ENCODE measurements around the gene RBPJL. TPM values are rescaled to one million over a fixed set of nuclear protein-coding genes. Genes with fewer than 3 reads are reported as not detected.

RBPJL gene, protein sequence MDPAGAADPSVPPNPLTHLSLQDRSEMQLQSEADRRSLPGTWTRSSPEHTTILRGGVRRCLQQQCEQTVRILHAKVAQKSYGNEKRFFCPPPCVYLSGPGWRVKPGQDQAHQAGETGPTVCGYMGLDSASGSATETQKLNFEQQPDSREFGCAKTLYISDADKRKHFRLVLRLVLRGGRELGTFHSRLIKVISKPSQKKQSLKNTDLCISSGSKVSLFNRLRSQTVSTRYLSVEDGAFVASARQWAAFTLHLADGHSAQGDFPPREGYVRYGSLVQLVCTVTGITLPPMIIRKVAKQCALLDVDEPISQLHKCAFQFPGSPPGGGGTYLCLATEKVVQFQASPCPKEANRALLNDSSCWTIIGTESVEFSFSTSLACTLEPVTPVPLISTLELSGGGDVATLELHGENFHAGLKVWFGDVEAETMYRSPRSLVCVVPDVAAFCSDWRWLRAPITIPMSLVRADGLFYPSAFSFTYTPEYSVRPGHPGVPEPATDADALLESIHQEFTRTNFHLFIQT
- total RNA-seq (not detected), polyA plus RNA-seq (under 1 TPM; 0.08 to 0.38 TPM)
- long read RNA-seq, donor 1 = 0 reads
- long read RNA-seq, donor 2 = 0 reads

- H3K27ac ChIP-seq (ENCODE audit: low read depth in 1 of 2, low read length in 2 of 2) = no peak within 1 kb of the TSS
- H3K4me3 ChIP-seq (ENCODE audit: low read length in 2 of 2) = no peak within 1 kb of the TSS
- H3K27me3 ChIP-seq (ENCODE audit: control insufficient read depth in 1 of 2, insufficient read depth in 2 of 2, low read length in 1 of 2) = no peaks in the 10 kb centered on the region
- peak; percentile 40 for ATAC-seq (ENCODE audit: low FRiP score)
- H3K9me3 ChIP-seq (ENCODE audit: control insufficient read depth, low read length) = no peaks in the 10 kb centered on the region
- no peaks in the 10 kb centered on the region for H3K36me3 ChIP-seq (ENCODE audit: control insufficient read depth in 1 of 2, insufficient read depth in 2 of 2, low read length in 1 of 2)
- intact Hi-C loops (cut with DNase I) = no loop called here
- WGBS, 2 donors = 17 to 18% methylated on average over 41 of the region's 41 CpGs
- H3K4me1 ChIP-seq (ENCODE audit: control insufficient read depth in 1 of 2, insufficient read depth in 2 of 2, low read length in 2 of 2) = no peaks in the 10 kb centered on the region
- peak; percentile 46 to 81 for DNase-seq
Observed at GRCh38 chr20:45306431-45306982, at the start of gene RBPJL. Gene RBPJL, plus strand, starts transcription at chr20:45306840. Its CDS starts 83 bp downstream, at chr20:45306923.

DNA sequence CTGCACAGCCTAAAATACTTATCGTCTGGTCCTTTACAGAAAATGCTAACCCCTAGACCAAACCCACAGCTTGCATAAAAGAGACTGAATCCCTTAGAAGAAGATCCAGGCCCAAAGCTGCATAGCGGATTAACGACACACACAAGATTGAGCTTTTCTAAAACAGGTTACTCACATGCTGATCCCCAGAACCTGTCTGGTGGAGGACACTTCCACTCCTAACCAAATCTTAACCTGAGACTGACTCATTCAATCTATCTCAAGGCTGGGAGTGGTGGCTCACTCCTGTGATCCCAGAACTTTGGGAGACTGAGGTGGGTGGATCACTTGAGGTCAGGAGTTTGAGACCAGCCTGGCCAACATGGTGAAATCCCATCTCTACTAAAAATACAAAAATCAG, 49.5 kb upstream of the RBPJL start:
- H3K36me3 ChIP-seq (ENCODE audit: control insufficient read depth in 1 of 2, insufficient read depth in 2 of 2, low read length in 1 of 2) = no peaks in the 10 kb centered on the region
- no peaks in the 10 kb centered on the region for H3K4me1 ChIP-seq (ENCODE audit: control insufficient read depth in 1 of 2, insufficient read depth in 2 of 2, low read length in 2 of 2)
- H3K4me3 ChIP-seq (ENCODE audit: low read length in 2 of 2) = no peak overlapping the region
- no peaks in the 10 kb centered on the region for H3K27me3 ChIP-seq (ENCODE audit: control insufficient read depth in 1 of 2, insufficient read depth in 2 of 2, low read length in 1 of 2)
- H3K27ac ChIP-seq (ENCODE audit: low read depth in 1 of 2, low read length in 2 of 2) = no peak overlapping the region
- no peak for DNase-seq
- no peak for ATAC-seq (ENCODE audit: low FRiP score)
- no peaks in the 10 kb centered on the region for H3K9me3 ChIP-seq (ENCODE audit: control insufficient read depth, low read length)
- 72 to 75% methylated on average over 3 of the region's 3 CpGs for WGBS, 2 donors
- intact Hi-C loops (cut with DNase I) = no loop called here

DNA sequence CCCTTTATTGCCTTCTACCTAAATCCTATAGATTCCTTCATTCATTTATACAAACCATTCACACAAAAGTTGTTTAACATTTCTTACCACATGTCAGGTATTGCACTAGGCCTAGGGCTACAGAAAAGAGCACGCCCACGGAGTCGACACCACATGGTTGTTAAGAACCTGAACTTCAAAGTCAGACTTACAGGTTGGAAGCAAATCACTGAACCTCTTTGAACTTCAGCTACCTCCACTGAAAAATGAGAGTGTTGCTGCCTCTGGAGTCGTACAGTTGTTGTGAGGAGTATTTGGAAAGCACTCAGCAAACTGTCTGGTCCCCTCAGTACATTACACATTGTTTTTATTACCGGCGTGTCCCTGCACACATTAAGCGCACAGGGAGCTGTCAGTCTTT, 48.9 kb upstream of the RBPJL start:
- intact Hi-C loops (cut with DNase I) = no loop called here
- no peak for DNase-seq
- Histone ChIP-seq H3K4me3 (ENCODE audit: low read length in 2 of 2) (no peak overlapping the region), H3K36me3 (ENCODE audit: control insufficient read depth in 1 of 2, insufficient read depth in 2 of 2, low read length in 1 of 2) (no peaks in the 10 kb centered on the region), H3K27me3 (ENCODE audit: control insufficient read depth in 1 of 2, insufficient read depth in 2 of 2, low read length in 1 of 2) (no peaks in the 10 kb centered on the region), H3K27ac (ENCODE audit: low read depth in 1 of 2, low read length in 2 of 2) (no peak overlapping the region), H3K4me1 (ENCODE audit: control insufficient read depth in 1 of 2, insufficient read depth in 2 of 2, low read length in 2 of 2) (no peaks in the 10 kb centered on the region), H3K9me3 (ENCODE audit: control insufficient read depth, low read length) (no peaks in the 10 kb centered on the region)
- ATAC-seq (ENCODE audit: low FRiP score) = no peak
- WGBS, 2 donors = 53 to 56% methylated on average over 7 of the region's 7 CpGs

GRCh38 chr20:45258259-45258658, 48.4 kb upstream of the RBPJL start:
- H3K4me3 ChIP-seq (ENCODE audit: low read length in 2 of 2) = no peak overlapping the region
- no peaks in the 10 kb centered on the region for H3K9me3 ChIP-seq (ENCODE audit: control insufficient read depth, low read length)
- no peaks in the 10 kb centered on the region for H3K36me3 ChIP-seq (ENCODE audit: control insufficient read depth in 1 of 2, insufficient read depth in 2 of 2, low read length in 1 of 2)
- ATAC-seq (ENCODE audit: low FRiP score) (no peak), DNase-seq (no peak)
- no peaks in the 10 kb centered on the region for H3K4me1 ChIP-seq (ENCODE audit: control insufficient read depth in 1 of 2, insufficient read depth in 2 of 2, low read length in 2 of 2)
- 87 to 88% methylated on average over 3 of the region's 3 CpGs for WGBS, 2 donors
- H3K27me3 ChIP-seq (ENCODE audit: control insufficient read depth in 1 of 2, insufficient read depth in 2 of 2, low read length in 1 of 2) = no peaks in the 10 kb centered on the region
- no peak overlapping the region for H3K27ac ChIP-seq (ENCODE audit: low read depth in 1 of 2, low read length in 2 of 2)
- intact Hi-C loops (cut with DNase I) = no loop called here

- no peak for DNase-seq
- Histone ChIP-seq H3K27ac (ENCODE audit: low read depth in 1 of 2, low read length in 2 of 2) (no peak overlapping the region), H3K27me3 (ENCODE audit: control insufficient read depth in 1 of 2, insufficient read depth in 2 of 2, low read length in 1 of 2) (no peaks in the 10 kb centered on the region), H3K9me3 (ENCODE audit: control insufficient read depth, low read length) (no peaks in the 10 kb centered on the region), H3K4me3 (ENCODE audit: low read length in 2 of 2) (no peak overlapping the region), H3K36me3 (ENCODE audit: control insufficient read depth in 1 of 2, insufficient read depth in 2 of 2, low read length in 1 of 2) (no peaks in the 10 kb centered on the region), H3K4me1 (ENCODE audit: control insufficient read depth in 1 of 2, insufficient read depth in 2 of 2, low read length in 2 of 2) (no peaks in the 10 kb centered on the region)
- intact Hi-C loops (cut with DNase I) = no loop called here
- ATAC-seq (ENCODE audit: low FRiP score) = no peak
- WGBS, 2 donors = 14 to 30% methylated on average over 2 of the region's 2 CpGs
Observed at GRCh38 chr20:45258664-45259063, 48.0 kb upstream of the RBPJL start.

DNA sequence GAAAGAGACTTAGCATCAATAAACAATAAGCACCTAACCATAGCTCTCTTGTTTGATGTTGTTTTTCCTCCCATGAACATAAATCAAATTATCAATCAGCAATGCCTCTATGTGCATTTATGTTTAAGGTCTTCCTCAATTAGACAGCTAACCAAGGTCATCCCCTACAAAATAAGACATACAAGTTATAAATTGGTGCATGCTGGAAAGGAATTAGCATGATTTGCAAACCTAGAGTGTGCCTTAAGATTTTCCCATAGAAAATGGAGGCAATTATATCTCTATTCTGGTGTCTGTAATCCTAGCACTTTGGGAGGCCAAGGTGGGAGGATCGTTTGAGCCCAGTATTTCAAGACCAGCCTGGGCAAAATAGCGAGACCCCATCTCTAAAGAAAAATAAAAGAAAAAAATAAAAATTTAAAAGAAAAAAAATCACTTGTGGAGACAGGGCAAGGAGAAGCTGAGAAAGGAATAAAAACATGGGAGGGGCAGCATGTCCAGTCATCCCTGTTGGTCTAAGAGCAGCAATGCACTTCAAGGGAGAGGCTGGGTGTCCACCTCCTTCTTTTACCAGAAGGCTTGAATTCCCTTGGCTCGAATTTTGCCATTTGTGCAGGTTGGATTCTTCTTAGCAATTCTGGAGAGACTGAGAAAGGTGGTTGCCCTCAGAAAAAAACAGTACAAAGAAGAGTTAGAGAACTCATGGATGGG, 42.9 kb upstream of the RBPJL start:
- H3K4me1 ChIP-seq (ENCODE audit: control insufficient read depth in 1 of 2, insufficient read depth in 2 of 2, low read length in 2 of 2) = no peaks in the 10 kb centered on the region
- H3K9me3 ChIP-seq (ENCODE audit: control insufficient read depth, low read length) = no peaks in the 10 kb centered on the region
- intact Hi-C loops (cut with DNase I) = no loop called here
- H3K27ac ChIP-seq (ENCODE audit: low read depth in 1 of 2, low read length in 2 of 2) = no peak overlapping the region
- H3K36me3 ChIP-seq (ENCODE audit: control insufficient read depth in 1 of 2, insufficient read depth in 2 of 2, low read length in 1 of 2) = no peaks in the 10 kb centered on the region
- 76 to 84% methylated on average over 3 of the region's 3 CpGs for WGBS, 2 donors
- no peak for DNase-seq
- ATAC-seq (ENCODE audit: low FRiP score) = no peak
- no peaks in the 10 kb centered on the region for H3K27me3 ChIP-seq (ENCODE audit: control insufficient read depth in 1 of 2, insufficient read depth in 2 of 2, low read length in 1 of 2)
- no peak overlapping the region for H3K4me3 ChIP-seq (ENCODE audit: low read length in 2 of 2)

DNA sequence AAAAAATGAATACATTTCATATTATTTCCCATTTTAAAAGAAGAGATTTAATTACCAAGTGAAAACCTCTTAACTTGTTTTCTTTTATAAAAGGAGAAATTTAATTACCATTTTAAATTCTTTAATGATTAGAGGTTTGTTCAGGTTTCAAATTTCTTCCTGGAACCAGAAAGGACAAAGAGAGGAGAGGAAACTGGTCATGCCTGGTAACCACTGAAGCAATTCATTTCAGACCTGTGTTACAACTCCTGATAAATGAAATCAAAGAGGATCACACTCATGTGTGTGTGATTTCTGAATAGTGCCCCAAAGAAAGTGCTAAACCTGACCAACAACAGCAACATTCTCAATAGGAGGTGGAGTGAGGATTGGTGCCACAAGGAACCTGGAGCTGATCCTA, 39.7 kb upstream of the RBPJL start:
- intact Hi-C loops (cut with DNase I) = no loop called here
- Histone ChIP-seq H3K27ac (ENCODE audit: low read depth in 1 of 2, low read length in 2 of 2) (no peak overlapping the region), H3K27me3 (ENCODE audit: control insufficient read depth in 1 of 2, insufficient read depth in 2 of 2, low read length in 1 of 2) (no peaks in the 10 kb centered on the region), H3K36me3 (ENCODE audit: control insufficient read depth in 1 of 2, insufficient read depth in 2 of 2, low read length in 1 of 2) (no peaks in the 10 kb centered on the region), H3K4me1 (ENCODE audit: control insufficient read depth in 1 of 2, insufficient read depth in 2 of 2, low read length in 2 of 2) (peaks cover 0 to 2% of the 10 kb centered on the region in 2 donors), H3K4me3 (ENCODE audit: low read length in 2 of 2) (no peak overlapping the region), H3K9me3 (ENCODE audit: control insufficient read depth, low read length) (peaks cover 2% of the 10 kb centered on the region)
- DNase-seq (no peak), ATAC-seq (ENCODE audit: low FRiP score) (no peak)

DNA sequence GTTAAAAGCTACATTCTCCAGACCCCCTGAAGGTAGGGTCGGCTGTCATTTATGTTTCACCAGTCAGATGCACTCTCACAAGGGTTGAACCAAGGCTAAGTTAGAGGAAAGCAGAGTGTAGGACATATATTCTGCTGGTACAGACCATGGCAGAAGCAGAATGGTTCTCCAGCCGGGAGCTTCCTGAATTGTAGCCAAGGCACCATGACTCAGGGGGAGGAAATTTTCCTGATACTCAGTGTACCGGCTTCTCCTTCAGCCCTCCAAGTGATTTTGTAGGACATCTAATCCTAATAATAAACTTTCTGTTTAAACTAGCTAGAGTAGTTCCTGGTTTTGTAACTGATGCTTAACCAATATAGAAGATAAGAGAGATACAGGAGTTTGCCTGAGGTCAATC, 38.1 kb upstream of the RBPJL start:
- H3K4me3 ChIP-seq (ENCODE audit: low read length in 2 of 2) = no peak overlapping the region
- no peaks in the 10 kb centered on the region for H3K27me3 ChIP-seq (ENCODE audit: control insufficient read depth in 1 of 2, insufficient read depth in 2 of 2, low read length in 1 of 2)
- peaks cover 0 to 2% of the 10 kb centered on the region in 2 donors for H3K4me1 ChIP-seq (ENCODE audit: control insufficient read depth in 1 of 2, insufficient read depth in 2 of 2, low read length in 2 of 2)
- no peak overlapping the region for H3K27ac ChIP-seq (ENCODE audit: low read depth in 1 of 2, low read length in 2 of 2)
- ATAC-seq (ENCODE audit: low FRiP score) (no peak), DNase-seq (no peak)
- WGBS, 2 donors = 49 to 62% methylated on average over 3 of the region's 3 CpGs
- H3K36me3 ChIP-seq (ENCODE audit: control insufficient read depth in 1 of 2, insufficient read depth in 2 of 2, low read length in 1 of 2) = no peaks in the 10 kb centered on the region
- peaks cover 2% of the 10 kb centered on the region for H3K9me3 ChIP-seq (ENCODE audit: control insufficient read depth, low read length)
- intact Hi-C loops (cut with DNase I) = no loop called here
